Stimulated activated naive CD8-positive, alpha-beta T cell treated with anti-CD3 and anti-CD28 coated beads, Interleukin-15, Interleukin-2, amounts not matched to agents 100 U/mL and 50 U/mL, for 24 hours (primary cell): ENCODE measurements around the gene DIAPH3.
A peak's percentile ranks its signal among the peaks of the same experiment; 100 is the strongest.

ENCODE experiments used
- ATAC-seq: fragments of 150-1000 bp; cut with Tn5 transposase; one replicate; pipeline ENCODE4 v1.10.0; 2021
- DNase-seq: peaks from one replicate; pipeline ENCODE4 v3.0.0; 2021

DIAPH3 gene

DNA sequence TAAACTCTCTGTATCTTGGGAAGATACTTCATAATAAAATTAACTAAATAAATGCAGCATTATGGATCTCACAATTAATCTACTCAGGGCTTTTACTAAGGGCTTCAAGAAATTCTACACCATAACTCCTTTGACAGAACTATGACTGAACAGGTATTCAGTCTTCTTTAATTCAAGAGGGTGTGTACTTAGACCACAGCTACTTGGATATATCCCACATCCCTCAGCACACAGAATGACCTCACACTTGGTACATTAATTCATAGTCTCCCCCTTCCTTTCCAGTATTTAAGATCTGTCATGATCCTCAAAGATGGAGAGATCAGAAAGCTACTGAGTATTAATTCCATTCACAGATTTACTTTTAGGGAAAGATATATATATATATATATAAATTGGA, 11.6 kb downstream of the DIAPH3 start:
- ATAC-seq (no peak), DNase-seq (no peak)

DNA sequence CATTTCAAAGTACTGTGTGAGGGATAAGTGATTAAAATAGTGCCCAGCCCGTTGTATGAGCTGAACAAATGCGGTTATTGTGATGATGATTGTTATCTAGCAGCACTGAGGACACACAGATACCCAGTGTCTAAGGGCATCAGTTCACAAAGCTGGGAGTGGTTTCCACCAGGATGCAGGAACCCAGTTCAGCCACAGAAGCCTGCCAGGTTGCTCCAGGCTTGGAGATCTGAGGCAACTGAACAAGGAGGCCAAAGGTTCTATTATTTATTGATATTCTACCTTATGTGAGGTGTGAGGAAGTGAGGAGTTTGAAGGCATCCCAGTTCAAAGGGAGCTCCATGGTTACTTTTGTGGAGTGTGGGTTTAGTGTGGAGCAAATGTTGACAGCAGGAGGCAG, 13.2 kb downstream of the DIAPH3 start:
- ATAC-seq (no peak), DNase-seq (no peak)

DNA sequence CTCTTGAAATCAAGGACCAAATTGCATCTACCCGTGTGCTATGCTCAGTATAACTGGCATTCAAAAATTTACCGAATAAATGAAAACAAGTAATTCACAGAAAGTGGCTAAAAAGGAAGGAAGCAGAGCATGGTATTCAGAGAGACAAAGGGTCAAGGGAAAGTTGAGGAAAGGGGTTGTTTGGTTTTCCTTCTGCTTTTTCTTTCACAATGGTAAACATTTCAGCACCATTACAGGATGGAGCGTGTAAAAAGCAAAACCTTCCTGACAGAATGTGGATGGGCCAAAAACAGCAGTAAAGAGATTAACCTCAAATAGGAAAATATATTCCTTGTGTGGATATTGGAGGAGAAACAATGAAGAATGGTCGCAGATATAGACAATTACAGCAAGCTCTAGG, 14.8 kb downstream of the DIAPH3 start:
- no peak for ATAC-seq
- no peak for DNase-seq

DNA sequence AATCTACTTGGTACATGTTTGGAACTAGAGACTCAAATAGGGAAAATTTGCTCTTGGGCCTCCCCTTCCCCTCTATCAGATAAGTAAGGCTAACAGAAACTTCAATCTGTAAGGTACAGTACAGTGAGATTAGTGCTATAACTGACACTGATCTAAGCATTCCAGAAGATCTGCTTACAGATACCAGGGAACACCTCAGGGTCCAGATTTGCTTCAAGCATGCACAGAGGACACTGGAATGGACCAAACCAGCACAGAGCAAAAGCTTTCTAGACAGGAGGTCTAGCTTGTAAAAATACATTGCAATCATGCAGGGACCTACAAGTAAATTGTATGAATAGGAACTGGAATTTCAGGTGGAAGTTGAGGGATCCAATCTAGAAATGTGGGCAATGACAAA, 16.4 kb downstream of the DIAPH3 start:
- ATAC-seq (no peak), DNase-seq (no peak)

DNA sequence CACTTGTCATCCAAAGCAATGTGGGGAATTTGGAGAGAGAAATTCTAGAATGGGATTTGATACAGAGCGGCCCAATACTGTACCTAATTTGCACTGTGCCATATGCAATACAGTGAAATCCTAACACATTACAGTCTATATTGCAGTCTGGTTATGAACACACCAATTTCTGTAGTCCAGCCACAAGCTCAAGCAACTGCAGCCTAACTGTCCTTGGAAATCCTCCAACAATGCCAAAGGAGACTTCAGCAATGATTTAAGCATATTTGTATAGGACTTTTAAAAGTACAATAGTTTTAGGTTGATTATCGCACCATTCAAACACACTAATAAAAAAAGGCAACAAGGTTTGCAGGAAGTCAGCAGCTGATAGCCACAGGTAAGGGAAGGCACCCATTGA, 17.3 kb downstream of the DIAPH3 start:
- ATAC-seq = no peak

DNA sequence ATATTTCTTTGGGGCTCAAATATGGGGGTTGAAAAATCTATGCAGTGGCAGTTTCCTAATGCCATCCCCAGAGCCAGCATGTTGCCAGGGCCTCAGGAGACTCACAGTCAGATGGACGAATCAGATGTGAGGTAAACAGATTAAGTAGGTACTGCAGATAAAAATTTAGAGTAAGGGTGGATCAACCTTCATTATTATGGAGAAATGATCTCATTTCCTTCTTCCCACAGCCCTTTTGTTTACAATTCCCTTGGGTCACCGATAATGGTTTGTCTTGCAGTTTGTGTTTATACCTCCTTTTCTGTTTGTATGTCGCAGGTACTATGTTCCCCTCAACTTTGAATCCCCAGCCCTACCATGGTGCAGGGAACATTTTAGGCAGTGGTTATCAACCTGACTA, 20.0 kb downstream of the DIAPH3 start:
- DNase-seq (no peak), ATAC-seq (no peak)

More for the DNA sequence above, 17.3 kb downstream of the DIAPH3 start:
- DNase-seq = no peak

DNA sequence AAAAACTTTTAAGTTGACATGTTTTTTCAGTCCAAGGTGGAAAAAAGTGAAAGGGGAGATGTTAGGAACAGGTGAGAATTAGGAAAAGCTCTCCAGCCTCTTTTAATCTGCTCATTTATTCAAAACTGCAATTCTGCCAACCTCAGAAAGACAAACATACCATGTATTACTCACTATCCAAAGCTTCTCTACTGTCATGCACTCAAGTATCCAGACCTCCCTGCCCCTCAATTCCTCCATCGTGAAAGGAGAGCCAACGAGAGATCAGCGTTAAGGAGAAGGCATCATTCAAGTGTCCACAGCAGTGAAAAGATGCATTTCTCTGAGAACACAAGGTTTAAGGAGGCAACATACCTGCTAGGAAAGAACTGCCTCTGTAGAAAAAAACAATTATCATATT, 24.5 kb downstream of the DIAPH3 start:
- no peak for DNase-seq
- no peak for ATAC-seq

DNA sequence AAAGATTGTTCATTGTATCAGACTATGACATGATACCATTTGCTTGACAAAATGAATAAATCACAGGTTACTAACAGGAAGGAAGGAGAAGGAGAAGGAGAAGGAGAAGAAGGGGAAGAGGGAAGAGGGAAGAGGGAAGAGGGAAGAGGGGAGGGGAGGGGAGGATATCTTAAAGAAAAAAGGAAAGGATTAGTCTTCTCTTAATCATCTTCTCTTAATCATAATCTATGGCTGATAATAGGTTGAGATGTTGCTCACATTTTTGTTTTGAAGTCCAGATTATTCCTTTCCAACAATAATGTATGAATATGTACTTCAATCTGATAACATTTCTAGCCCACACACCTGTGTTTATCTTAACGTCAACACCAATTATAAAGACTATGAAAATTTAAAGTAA, 25.1 kb downstream of the DIAPH3 start:
- DNase-seq = no peak
- ATAC-seq = no peak

DNA sequence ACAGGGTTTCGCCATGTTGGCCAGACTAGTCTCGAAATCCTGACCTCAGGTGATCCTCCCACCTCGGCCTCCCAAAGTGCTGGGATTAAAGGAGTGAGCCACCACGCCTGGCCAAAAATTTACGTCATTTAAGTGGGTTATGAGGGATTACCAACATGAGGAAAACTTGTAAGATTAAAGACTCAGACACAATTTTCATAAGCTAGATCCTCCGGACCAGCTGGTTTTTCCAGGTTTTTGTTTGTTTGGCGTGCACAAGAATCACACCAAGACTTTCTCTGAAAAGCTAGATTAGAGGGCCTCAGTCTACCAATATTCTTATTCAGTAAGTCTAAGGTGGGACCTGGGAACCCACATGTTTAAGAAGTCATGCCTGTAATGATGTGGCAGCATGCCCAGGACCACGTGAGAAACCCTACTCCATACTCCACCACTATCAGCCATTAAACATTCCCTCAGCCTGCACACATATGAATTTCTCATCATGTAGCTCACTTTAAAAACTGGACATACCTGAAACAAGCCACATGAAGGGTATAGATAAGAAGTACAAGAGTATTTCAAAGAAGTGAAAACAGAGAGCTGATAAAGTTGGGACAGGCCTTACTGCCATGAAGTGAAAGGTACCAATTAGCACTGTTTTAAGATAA, 25.7 kb downstream of the DIAPH3 start:
- DNase-seq (no peak), ATAC-seq (no peak)

DNA sequence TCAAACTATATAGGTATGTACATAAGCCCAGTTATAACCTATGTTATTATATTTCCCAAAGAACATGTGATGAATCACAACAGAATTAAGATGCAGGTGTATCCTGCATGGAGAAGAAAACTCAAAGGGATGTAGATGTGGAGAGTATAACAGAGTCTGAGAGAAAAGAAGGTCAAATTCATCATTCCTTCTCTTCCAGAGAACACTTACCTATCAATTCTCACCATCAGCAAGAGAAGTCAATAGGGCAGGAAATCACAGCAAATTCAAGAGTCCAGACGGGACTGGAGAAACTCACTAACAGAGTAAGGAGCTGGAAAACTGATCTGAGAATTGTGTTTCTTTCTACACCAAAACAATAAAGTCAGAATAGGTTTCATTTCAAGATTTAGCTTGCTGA, 28.4 kb downstream of the DIAPH3 start:
- DNase-seq = no peak

DNA sequence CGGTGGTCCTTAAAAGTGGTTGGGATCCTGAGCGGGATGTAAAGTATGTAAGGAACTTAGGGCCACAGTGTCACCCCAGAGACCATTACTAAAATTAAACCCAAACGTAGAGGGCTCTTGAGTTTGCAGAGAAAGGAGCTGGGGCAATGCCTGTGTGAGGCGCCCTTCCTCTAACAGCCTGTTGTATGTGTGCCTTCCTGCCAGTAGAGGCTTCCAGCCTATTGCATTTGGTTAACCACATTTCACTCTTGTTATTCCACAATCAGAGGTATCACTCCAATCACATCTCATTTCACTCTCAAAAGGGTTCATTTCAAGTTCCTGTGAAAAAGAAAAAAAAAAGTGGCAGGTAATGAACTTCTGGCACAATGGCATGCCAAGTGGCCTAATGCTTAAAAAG, 29.4 kb downstream of the DIAPH3 start:
- ATAC-seq = peak; percentile 40
- DNase-seq = no peak

More for the DNA sequence above, 28.4 kb downstream of the DIAPH3 start:
- ATAC-seq = no peak

DNA sequence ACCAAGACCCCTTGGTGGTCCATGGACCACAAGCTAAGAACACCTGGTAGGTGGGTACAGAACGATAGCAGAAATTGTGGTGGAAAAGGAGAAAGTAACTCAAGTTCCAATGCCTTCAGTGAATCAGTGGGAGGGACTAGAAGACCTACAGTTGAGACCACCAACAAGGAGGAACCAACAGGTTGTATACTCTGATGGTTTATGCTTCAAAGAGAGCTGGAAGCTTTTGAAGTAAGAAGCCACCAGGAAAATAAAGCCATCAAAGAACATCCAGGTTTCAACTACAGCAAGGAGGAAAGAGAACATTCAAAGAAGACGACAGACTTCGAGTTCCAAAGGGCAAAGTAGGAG, 42.4 kb downstream of the DIAPH3 start:
- ATAC-seq (no peak), DNase-seq (no peak)

DNA sequence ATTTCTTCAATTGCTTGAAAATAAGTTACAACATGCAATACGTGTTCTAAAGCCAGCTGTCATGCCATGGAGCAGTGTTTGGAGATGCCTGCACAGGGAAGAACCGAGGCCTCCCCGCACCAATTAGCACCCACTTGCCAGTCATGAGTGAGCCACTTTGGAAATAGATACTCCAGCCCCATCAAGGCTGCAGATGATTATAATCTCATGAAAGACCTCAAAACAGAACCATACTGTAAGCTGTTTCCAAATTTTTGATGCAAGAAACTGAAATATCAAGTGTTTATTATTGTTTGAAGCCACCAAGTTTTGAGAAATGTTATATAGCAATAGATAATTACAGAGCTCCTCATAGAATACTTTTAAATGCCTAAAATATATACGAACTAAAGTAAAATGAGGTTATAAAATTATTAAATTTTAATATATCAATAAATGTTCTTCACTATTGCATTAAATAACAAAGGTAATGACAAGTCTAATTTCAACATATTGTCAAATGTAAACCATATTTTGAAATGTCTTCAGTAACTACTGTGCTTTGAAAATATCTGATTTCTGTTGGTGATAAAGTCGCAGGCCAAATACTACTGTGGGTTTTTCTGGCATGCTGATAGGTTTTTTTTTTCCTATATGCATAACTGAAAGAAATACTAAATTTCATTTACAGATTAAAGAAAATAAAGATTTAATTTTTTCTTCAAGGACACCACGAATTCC, 43.0 kb downstream of the DIAPH3 start:
- no peak for DNase-seq
- ATAC-seq = no peak

DNA sequence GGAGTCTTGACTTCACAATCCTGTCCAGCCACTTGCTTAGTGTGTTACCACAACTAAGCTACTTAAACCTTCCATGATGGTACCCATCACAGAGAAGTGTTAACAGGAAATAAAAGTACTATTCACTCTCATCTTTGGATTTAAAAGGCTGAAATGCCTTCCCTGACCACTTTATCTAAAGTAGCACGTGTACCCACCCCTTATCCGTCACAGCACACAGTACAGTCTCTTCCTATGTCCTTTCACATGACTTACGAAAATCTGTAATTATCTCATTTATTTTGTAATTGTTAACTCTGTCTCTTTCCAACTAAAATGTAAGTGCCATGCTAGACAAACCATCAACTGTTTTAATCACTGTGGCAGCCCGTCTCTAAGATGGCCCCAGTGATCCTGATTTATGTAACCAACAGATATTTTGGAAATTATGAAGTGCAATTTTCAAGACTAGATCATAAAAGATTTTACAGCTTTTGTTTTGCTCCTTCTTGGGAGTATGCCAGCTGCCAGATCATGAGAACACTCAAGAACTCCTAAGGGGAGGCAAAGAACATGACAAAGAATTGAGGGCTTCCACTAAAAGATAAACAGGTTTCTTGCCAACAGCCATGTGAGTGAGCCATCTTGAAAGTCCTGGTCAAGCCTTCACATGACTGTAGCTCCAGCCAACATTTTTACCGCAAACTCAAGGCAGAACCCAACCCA, 44.9 kb downstream of the DIAPH3 start:
- no peak for DNase-seq
- ATAC-seq = no peak

DNA sequence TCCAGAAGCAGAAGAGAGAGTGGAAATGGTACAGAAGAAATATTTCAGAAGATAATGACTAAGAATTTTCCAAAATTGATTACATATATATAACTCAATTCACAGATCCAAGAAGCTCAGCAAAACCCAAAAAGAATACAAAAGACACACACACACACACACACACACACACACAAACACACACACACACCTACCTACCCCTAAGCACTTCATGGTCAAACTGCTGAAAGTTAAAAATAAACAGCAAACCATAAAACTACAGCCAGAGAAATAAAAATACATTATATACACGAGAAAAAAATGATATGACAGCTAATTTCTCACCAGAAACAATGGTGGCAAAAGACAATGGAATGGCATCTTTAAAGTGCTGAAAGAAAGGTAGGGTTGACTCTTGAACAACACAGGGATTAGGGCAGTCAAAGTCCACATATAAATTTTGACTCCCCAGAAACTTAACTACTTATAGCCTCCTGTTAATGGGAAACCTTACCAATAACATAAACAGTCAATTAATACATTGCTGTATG, 49.2 kb downstream of the DIAPH3 start:
- ATAC-seq (no peak), DNase-seq (no peak)

DNA sequence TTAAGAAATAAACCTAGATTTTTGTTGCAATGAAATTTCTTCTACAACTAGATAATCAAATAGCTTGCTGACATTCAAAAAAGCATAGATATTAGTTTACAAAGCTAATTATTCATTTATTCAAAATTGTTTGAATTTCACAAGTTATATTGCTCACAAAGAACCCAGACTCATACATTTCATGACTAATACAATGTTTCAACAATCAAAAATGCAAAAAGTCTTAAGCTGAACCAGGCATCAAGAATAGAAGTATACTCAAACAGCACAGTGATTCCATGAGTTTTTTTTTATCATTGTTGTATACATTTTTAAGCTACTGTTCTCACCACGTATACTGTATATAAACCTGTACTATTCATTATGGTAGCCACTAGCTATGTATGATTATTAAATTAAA, 51.0 kb downstream of the DIAPH3 start:
- DNase-seq (no peak), ATAC-seq (no peak)

DNA sequence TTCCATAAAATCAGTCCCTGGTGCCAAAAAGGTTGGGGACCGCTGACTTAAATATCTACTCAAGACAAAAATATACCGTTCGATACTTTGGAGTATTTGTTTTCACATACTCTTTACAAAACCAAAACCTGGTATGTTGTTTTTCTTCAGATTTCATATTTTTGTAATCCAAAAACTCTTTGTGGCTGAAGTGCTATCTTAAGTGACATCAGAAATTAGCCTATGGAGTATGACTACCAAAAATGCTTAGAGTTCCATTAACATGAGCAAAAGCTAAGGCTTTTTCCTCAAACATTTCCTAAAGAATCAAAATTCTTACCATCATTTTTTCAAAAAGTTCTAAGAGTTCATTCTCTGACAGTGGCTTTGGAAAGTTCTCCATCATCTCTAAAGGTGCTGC, 52.0 kb downstream of the DIAPH3 start:
- no peak for ATAC-seq
- no peak for DNase-seq

DNA sequence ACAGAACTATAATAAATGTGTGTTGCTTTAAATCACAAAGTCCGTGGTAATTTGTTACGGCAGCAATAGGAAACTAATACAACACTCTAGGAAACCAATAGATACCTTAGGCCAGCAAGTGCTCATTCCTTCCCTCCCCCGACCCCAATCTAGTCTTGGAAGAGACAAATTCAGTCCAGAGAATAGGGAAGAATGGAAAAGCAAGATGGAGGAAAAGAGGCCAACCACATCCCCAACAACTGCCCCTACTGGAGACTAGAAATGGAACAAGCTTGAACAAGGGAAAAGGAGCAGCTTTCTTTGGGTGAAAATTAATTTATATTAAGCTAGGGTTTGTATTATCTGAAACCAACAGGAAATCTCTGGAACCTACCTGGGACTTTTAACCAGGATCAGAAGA, 54.4 kb downstream of the DIAPH3 start:
- DNase-seq (no peak), ATAC-seq (no peak)

DNA sequence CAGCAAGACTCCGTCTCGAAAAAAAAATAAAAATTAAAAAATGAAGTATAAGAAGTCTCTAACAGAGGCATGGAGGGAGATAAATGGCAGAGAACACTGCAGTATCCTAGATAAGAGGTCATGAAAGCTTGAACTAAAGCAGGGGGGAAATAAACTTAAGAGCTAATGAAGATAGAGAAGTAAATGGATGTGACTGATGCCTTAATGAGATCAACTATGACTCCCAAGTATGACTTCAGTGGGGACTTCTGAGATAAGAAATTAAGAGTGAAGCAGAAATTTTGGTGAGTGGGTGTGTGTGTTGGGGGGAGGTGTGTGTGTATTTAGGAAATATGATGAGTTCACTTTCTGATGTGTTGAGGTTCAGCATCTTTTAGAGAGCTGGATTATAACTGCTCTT, 55.1 kb downstream of the DIAPH3 start:
- ATAC-seq (no peak), DNase-seq (no peak)

DNA sequence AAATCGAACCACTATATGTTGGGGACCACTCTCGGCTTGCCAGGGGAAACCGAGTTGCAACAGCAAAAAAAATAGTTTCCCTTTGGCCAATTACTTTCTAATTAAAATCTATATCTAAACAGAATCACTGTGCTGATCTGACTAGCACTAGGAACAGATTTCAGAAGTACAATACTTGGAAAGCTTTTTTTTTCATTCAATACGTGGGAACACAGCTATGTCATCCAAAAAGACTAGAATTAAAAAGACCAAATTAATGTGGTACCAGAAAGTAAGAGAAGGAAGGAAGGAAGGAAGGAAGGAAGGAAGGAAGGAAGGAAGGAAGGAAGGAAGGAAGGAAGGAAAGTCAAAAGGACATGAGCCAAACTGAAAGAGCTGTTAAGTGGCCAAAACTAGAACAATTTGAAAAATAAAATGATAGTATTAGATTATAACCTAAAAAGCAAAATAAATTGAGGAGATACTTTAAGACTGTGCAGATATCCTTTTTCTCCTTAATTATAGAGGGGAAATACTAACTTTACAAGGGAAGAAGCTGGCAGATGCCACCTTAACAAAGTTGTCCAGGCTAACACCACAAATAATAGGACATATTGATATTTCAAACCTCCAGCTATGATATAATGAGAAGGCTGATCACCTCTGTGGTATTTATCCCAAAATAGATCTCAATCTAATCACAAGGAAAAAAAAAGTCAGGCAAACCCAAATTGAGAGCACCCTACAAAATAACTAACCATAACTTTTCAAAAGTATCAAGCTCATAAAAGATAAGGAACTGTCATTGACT, 63.9 kb downstream of the DIAPH3 start:
- no peak for DNase-seq
- ATAC-seq = no peak

DNA sequence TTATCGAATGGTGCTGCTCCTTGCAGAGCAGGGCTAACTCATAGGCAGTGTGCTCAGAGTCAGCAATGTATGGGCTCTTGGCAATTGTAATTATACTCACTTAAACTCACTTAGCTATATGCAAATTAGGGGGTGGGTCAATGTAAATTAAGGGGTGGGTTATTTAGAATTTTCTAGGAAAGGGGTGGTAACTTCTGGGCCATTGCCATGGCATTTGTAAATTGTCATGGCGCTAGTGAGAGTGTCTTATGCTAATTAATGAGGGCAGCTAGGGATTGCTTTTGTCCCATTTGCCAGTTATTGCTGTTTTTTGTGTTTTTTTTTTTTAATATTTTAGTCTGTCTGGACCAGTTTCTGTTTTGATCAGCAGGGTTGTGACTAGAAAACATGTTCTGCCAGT, 68.4 kb downstream of the DIAPH3 start:
- no peak for DNase-seq
- no peak for ATAC-seq

DNA sequence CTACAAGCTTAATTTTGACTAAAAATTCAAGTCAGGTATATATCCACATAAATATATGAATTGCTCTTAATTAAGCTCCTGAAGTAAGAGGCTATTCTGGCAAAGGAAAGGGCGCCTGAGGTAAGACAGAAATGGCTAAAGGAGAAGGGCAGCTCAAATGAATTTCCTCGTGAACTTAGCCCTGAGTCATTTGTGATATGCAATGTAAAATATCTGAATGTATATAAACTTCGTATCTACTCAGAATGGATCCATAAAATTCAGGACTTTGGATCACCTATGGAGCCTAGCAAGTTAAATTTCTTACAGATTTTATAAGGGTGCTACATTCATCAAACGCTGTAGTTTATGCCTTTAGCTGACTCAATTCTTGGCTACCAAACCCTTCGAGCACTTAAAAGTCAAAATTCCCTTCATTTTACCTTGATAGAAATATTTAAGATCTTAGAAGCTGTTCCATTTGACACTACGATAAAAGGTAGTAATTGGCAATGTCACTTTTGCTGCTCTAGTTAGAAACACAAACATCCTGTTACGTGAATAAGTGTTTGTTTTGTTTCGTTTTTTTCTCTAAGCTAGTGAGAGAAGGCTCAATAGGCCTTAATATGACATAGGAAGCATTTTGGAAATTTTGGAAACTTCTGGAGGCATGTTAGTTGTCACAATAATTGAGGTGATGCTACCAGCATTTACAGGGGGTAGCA, 69.2 kb downstream of the DIAPH3 start:
- ATAC-seq (no peak), DNase-seq (no peak)
